Ramos (cell line): ENCODE data around the gene PFDN6.
"Not testable (repeated sequence)": the region's sequence is repeated elsewhere in the genome, so short reads cannot be mapped to it uniquely, and the experiment has no call there.

Experiments used
- in situ Hi-C: fragments of 300-500 bp; cut with MboI; formaldehyde crosslinking; loops from one replicate; pipeline ENCODE4 v1.14.3; 2022; ENCODE audit warnings: low sequenced_read_pairs; ENCODE audit not compliant: unreplicated experiment

PFDN6 gene

GRCh38 chr6:33273129-33273923 lies 16.1 kb upstream of the PFDN6 start:
- in situ Hi-C loops: no loop called here

DNA sequence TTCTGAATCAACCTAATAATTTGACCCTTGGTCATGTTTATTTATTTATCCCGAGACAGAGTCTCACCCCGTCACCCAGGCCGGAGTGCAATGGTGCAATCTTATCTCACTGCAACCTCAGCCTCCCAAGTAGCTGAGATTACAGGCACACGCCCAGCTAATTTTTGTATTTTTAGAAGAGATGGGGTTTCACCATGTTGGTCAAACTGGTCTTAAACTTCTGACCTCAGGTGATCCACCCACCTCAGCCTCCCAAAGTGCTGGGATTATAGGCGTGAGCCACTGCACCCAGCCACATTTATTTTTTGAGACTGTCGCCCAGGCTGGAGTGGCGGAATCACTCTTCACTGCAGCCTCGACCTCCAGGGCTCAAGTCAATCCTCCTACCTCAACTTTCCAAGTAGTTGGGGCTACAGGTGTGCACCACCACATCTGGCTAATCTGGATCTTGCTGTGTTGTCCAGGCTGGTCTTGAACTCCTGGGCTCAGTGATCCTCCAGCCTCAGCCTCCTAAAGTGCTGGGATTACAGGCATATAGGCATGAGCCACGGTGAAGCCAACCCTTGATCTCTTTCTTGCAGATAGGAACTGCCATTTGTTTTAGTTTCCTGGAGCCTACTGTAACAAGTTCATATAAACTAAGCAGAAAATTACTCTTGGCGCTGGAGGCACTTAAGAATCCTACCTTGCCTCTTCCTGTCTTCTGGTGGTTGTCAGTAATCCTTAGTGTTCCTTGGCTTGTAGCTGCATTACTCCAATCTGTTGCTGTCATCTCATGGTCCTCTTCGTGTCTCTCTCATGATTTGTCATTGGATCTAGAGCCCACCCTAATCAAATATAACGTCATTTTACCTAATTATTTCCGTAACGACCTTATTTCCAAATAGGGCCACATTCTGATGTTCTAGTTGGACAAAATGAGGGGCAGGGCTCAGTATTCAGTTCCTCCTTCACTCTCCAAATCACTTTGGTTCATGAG lies 15.2 kb upstream of the PFDN6 start:
- in situ Hi-C loops: no loop called here

DNA sequence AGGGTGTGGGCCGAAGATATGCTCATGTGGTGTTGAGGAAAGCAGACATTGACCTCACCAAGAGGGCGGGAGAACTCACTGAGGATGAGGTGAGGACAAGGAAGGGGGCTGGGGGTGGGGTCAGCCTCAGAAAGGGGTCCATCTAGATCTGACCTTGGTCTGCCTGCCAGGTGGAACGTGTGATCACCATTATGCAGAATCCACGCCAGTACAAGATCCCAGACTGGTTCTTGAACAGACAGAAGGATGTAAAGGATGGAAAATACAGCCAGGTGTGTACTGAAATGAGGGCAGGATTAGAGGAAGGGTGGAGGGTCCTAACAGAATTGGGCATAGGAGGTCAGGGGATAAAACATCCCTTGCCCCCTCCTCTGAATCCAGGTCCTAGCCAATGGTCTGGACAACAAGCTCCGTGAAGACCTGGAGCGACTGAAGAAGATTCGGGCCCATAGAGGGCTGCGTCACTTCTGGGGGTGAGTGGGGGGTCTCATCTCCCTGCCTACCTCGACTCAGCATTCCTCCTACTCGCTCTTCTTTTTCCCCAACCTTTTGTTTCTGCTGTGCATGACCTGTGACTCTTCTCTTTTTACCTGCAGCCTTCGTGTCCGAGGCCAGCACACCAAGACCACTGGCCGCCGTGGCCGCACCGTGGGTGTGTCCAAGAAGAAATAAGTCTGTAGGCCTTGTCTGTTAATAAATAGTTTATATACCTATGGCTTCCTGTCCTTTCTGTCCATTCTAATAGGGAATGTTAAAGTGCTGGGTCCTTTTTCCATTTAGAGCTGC lies 13.4 kb upstream of the PFDN6 start:
- in situ Hi-C loops: not testable (repeated sequence)

DNA sequence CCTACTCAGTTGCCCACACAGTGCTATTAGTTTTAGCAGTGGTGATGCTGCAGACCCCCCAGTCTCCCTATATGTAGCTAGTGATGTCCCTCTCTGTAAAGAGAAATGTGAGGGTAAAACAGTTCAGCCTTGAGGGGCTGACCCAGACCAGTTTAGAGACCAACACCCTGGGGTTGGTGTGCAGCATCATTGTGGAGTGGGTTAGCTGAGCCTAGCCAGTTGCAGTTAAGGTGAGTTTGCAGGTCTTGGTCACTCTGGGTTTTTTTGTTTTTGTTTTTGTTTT lies 12.9 kb upstream of the PFDN6 start:
- in situ Hi-C loops: no loop called here

DNA sequence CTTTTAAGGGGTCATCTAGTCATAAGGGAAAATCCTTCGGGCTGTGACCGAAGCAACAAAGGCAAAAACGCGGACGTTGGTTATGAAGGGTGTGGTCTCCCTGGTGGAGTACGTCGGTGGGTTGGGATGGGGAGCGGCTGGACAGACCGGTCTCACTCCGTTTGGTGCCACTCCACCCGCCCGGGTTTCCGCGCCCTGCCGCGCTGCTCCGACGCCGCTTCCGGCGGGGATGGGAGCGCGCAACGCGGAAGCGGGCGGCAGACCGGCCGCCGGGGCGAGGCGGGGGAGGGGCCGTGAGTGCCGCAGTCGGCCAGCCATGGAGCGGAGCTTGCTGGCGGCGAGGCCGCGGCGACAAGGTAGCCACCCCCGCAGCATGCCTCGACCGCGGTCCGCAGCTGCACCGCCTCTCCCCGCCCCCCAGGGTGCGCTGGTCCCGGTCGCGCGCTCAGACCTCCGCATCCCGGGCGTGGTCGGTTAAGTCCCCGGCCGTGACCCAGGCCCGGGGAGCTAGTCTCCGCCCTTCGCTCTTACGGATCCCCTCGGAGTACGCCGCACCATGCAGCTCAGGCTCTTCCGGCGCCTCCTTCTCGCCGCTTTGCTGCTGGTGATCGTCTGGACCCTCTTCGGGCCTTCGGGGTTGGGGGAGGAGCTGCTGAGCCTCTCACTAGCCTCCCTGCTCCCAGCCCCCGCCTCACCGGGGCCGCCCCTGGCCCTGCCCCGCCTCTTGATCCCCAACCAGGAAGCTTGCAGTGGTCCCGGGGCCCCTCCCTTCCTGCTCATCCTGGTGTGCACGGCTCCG lies 12.3 kb upstream of the PFDN6 start, which contains the start of gene B3GALT4:
B3GALT4 (plus strand) TSS at position 260 of the 799 bp plus-strand sequence; CDS start at position 557, 297 bp downstream.
- in situ Hi-C loops: no loop called here

DNA sequence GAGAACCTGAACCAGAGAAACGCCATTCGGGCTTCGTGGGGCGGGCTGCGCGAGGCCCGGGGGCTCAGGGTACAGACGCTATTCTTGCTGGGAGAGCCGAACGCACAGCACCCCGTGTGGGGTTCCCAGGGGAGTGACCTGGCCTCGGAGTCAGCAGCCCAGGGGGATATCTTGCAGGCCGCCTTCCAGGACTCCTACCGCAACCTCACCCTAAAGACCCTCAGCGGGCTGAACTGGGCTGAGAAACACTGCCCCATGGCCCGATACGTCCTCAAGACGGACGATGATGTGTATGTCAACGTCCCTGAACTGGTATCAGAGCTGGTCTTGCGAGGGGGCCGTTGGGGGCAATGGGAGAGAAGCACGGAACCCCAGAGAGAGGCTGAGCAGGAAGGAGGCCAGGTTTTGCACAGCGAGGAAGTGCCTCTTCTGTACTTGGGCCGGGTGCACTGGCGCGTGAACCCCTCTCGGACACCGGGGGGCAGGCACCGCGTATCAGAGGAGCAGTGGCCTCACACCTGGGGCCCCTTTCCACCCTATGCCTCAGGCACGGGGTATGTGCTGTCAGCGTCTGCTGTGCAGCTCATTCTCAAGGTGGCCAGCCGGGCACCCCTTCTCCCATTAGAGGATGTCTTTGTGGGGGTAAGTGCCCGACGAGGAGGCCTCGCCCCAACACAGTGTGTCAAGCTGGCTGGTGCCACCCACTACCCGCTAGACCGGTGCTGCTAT lies 11.6 kb upstream of the PFDN6 start:
- in situ Hi-C loops: no loop called here

- in situ Hi-C loops: no loop called here
Observed at GRCh38 chr6:33278392-33278741, 11.0 kb upstream of the PFDN6 start.

DNA sequence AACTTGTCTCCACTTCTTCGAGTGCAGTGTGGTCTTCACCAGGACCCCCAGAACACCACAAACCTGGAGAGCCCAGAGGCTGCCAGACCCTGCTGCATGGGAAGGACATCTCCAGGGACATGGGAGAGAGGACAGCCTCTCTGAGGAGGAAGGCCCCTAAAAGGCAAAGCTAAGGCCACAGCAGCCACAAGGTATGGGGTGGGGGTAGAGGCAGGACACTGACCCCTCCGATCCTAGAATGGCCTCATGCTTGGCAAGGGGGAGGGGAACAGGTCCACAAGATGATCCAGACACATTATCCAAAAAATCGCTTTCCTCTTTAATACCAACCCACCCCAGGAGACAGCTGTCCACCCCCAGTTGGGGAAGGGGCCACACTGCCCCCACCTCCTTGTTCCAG lies 10.6 kb upstream of the PFDN6 start:
- in situ Hi-C loops: no loop called here

- in situ Hi-C loops: no loop called here
Observed at GRCh38 chr6:33279257-33279695, 10.1 kb upstream of the PFDN6 start.

DNA sequence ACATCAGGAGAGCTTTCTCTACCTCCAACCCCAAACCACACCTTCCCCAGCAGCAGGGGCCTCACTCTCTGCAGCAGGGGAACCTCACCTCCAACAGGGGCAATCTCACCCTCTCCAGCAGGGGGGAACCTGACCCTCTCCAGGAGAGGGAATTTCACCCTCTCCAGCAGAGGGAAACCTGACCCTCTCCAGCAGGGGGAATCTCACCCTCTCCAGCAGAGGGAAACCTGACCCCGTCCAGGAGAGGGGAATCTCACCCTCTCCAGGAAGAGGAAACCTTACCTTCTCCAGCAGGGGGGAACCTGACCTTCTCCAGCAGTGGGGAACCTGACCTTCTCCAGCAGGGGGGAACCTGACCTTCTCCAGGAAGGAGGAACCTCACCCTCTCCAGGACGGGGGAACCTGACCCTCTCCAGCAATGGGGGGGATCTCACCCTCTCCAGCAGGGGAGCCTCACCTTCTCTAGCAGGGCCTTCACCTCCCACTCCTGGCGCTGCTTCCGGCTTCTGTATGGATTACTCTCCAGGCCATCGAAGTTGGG lies 9.4 kb upstream of the PFDN6 start:
- in situ Hi-C loops: no loop called here

DNA sequence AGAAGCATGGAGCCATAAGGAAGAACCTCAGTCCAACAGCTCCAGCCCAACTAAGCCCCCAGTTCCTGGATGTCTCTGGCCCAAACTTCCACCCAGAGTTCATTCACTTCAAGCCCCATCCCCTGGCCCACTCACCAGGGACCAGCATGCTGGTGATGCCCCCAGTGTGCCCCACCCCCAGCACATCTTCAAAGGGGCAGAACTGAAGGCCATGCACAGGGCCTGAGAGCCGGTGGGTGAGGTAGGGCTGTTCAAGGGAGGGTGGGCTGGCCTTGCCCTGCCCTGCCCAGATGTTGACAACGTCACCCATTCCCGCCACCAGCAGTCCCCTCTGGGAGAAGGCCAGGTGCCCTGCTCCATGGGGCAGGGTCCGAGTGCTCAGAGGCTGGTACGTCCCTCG lies 8.9 kb upstream of the PFDN6 start:
- in situ Hi-C loops: no loop called here

- in situ Hi-C loops: not testable (repeated sequence)
Observed at GRCh38 chr6:33285214-33285613, 4.2 kb upstream of the PFDN6 start.

DNA sequence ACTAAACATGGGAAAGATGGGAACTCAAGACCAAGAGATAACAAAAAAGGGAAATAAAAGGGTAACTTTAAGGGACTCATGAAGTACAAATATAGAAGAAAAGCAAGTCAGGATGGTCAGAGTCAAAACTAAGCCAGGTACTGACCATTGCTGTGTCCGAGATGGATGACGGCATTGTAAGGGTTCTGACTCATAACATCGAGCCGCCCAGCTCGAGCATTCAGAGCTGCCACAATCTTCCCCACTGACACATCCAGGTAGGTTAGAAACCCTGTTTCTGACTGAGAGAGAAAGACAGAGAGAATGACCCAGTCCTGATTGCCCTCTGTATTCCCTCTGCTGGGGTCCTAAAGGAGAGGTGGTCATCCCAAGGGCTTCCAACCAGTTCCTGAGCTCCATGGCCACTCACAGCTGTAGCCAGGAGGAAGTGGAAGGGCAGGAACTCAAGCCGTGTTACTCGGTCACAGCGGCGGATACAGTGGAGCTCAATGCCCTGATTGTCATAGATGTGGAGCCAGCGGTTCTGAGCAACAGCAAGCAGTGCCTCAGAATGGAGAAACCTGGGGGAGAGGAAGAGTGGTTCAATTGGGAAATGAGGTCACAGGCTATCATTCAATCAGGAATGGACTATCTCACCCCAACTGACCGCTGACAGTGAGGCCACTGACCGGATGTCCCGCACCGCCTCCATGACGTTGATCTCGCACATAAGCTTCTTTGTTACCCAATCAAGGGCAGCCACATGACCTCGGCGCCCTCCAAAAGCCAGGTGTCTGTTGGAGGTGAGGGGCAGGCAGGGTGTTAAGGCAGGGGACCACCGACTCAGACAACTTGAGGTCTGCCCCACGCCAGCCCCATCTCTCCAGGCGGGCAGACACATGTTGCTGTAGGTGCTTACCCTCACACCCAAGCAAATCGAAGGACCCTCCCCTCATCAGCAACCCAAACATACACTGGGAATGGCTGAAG lies 2.2 kb upstream of the PFDN6 start:
- in situ Hi-C loops: no loop called here

GRCh38 chr6:33288141-33288920 lies 1.1 kb upstream of the PFDN6 start:
- in situ Hi-C loops: no loop called here

- in situ Hi-C loops: no loop called here
Observed at GRCh38 chr6:33289784-33290315, 449 bp downstream of the PFDN6 start.

- in situ Hi-C loops: no loop called here
Observed at GRCh38 chr6:33290459-33290858, 1.1 kb downstream of the PFDN6 start.
